Mesenchymal stem cell (in vitro differentiated cells and primary cell): ENCODE data around the gene PLIN5.
A peak's percentile ranks its signal among the peaks of the same experiment; 100 is the strongest.
"Not testable (repeated sequence)": the region's sequence is repeated elsewhere in the genome, so short reads cannot be mapped to it uniquely, and the experiment has no call there.

Source experiments
- DNase-seq: peaks from one replicate; pipeline ENCODE4 v3.0.0-alpha.2; 2013
- H2AFZ ChIP-seq: one replicate; pipeline ENCODE4 v1.6.1; 2013; ENCODE audit warnings: low read depth, mild to moderate bottlenecking, control low read depth, inconsistent platforms, low read length, moderate library complexity
- H2AK5ac ChIP-seq: 2 replicates; pipeline ENCODE4 v1.6.1; 2013; ENCODE audit warnings: low read length, moderate library complexity, mild to moderate bottlenecking, inconsistent platforms; ENCODE audit not compliant: severe bottlenecking
- H2BK120ac ChIP-seq: one replicate; pipeline ENCODE4 v1.6.1; 2013; ENCODE audit warnings: low read depth, mild to moderate bottlenecking, inconsistent platforms, low read length, moderate library complexity
- H2BK12ac ChIP-seq, 2 experiments: one replicate each; pipeline ENCODE4 v1.6.1; 2013; ENCODE audit warnings: inconsistent platforms in 2 of 2, low read length in 2 of 2, mild to moderate bottlenecking in 2 of 2, moderate library complexity in 2 of 2, control low read depth in 1 of 2
- H2BK15ac ChIP-seq: one replicate; pipeline ENCODE4 v1.6.1; 2013; ENCODE audit warnings: mild to moderate bottlenecking, low read depth, inconsistent platforms; ENCODE audit not compliant: poor library complexity, severe bottlenecking
- H2BK5ac ChIP-seq: 2 replicates; pipeline ENCODE4 v1.6.1; 2013; ENCODE audit warnings: low read depth, mild to moderate bottlenecking, low read length, control low read depth, inconsistent platforms; ENCODE audit not compliant: poor library complexity, severe bottlenecking
- H3K14ac ChIP-seq, 2 experiments: one replicate each; pipeline ENCODE4 v1.6.1; 2013; ENCODE audit warnings: inconsistent platforms in 2 of 2, low read length in 2 of 2, control low read depth in 1 of 2, mild to moderate bottlenecking in 1 of 2, moderate library complexity in 1 of 2
- H3K18ac ChIP-seq, 2 experiments: one replicate each; pipeline ENCODE4 v1.6.1; 2013; ENCODE audit warnings: inconsistent platforms in 2 of 2, low read length in 2 of 2, control low read depth in 1 of 2, low read depth in 1 of 2, mild to moderate bottlenecking in 1 of 2
- H3K23ac ChIP-seq, 2 experiments: one replicate each; pipeline ENCODE4 v1.6.1; 2013; ENCODE audit warnings: inconsistent platforms in 2 of 2, low read length in 2 of 2, mild to moderate bottlenecking in 2 of 2, moderate library complexity in 2 of 2, control low read depth in 1 of 2
- H3K27ac ChIP-seq: 2 replicates; pipeline ENCODE4 v1.5.1; 2013; ENCODE audit warnings: mild to moderate bottlenecking, moderate library complexity, low read length, control low read depth, inconsistent platforms; ENCODE audit not compliant: poor library complexity, severe bottlenecking
- H3K27me3 ChIP-seq, 2 experiments: 2 replicates each; pipeline versions ENCODE4 v1.6.1 to v1.7.0; 2013; ENCODE audit warnings: low read length in 2 of 2, mild to moderate bottlenecking in 2 of 2, moderate library complexity in 2 of 2, control low read depth in 1 of 2, inconsistent platforms in 1 of 2; ENCODE audit not compliant: control insufficient read depth in 1 of 2, insufficient read depth in 1 of 2
- H3K36me3 ChIP-seq, 2 experiments: 2 replicates each; pipeline versions ENCODE4 v1.6.1 to v1.7.0; 2013; ENCODE audit warnings: low read length in 2 of 2, control low read depth in 1 of 2, inconsistent platforms in 1 of 2, low read depth in 1 of 2, mild to moderate bottlenecking in 1 of 2; ENCODE audit not compliant: insufficient read depth in 2 of 2, control insufficient read depth in 1 of 2
- H3K4ac ChIP-seq, 2 experiments: one replicate each; pipeline ENCODE4 v1.6.1; 2013; ENCODE audit warnings: inconsistent platforms in 2 of 2, low read length in 2 of 2, mild to moderate bottlenecking in 2 of 2, moderate library complexity in 2 of 2, control low read depth in 1 of 2, low read depth in 1 of 2
- H3K4me1 ChIP-seq: 2 replicates; pipeline ENCODE4 v1.6.1; 2013; ENCODE audit warnings: low read depth, low read length, control low read depth; ENCODE audit not compliant: control insufficient read depth, insufficient read depth
- H3K4me2 ChIP-seq: 2 replicates; pipeline ENCODE4 v1.6.1; 2013; ENCODE audit warnings: low read length, mild to moderate bottlenecking, inconsistent platforms; ENCODE audit not compliant: poor library complexity, severe bottlenecking
- H3K4me3 ChIP-seq, 2 experiments: 2 replicates each; pipeline versions ENCODE4 v1.5.1 to v1.7.0; 2013; ENCODE audit warnings: low read length in 2 of 2, mild to moderate bottlenecking in 2 of 2, control low read depth in 1 of 2, low read depth in 1 of 2; ENCODE audit not compliant: insufficient read depth in 1 of 2
- H3K79me1 ChIP-seq: replicated peaks from 2 replicates; pipeline ENCODE4 v1.6.1; 2013; ENCODE audit warnings: mild to moderate bottlenecking, control low read depth, low read length, inconsistent platforms; ENCODE audit not compliant: poor library complexity, severe bottlenecking
- H3K9ac ChIP-seq: 2 replicates; pipeline ENCODE4 v1.7.0; 2013; ENCODE audit warnings: mild to moderate bottlenecking, low read length, moderate library complexity
- H3K9me3 ChIP-seq: 2 replicates; pipeline ENCODE4 v1.7.0; 2013; ENCODE audit warnings: mild to moderate bottlenecking, low read length; ENCODE audit not compliant: control insufficient read depth
- H4K8ac ChIP-seq: one replicate; pipeline ENCODE4 v1.6.1; 2013; ENCODE audit warnings: inconsistent platforms, mild to moderate bottlenecking, low read length, moderate library complexity
- H4K91ac ChIP-seq: one replicate; pipeline ENCODE4 v1.6.1; 2013; ENCODE audit warnings: mild to moderate bottlenecking, low read length, inconsistent platforms
- WGBS: methylation state at CpG from one replicate; pipeline ENCODE4 v1.1.7; 2013; ENCODE audit warnings: mixed read lengths; 5-methylcytosine and 5-hydroxymethylcytosine counted together

Gene PLIN5

DNA sequence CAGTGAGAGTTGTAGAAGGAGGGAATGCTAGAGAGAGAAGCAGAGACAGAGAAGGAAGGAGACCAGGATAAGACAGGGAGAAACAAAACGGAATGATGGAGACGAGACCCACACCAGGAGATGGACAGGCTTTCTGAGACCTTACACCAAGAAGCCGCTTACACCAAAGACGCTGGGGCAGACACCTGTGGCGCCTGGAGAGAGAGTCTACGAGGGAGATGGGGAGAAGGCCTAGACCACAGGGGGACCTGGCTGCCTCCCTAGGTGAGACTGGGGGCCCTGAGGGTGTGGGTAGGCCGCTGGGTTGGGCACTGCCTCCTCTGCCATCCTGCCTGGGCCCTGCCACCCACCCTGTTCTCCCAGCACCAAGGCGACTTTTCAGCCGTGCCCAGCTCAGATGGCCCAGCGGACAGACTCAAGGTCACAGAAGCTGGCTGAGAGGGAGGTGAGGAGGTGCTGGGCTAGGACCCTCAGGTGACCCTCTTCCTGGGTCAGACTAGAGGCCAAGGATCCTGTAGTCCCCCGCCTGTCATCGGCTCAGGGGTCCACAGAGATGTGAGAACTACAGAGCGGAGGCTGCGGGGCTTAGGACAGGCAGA, 5.0 kb downstream of the PLIN5 start:
- Histone ChIP-seq H3K18ac (no peak overlapping the region), H3K4me2 (no peak overlapping the region), H2BK120ac (no peak overlapping the region), H3K23ac (no peak overlapping the region), H3K9ac (no peak overlapping the region), H2BK5ac (no peak overlapping the region), H3K14ac (no peak overlapping the region), H2BK15ac (no peak overlapping the region), H3K9me3 (no peaks in the 10 kb centered on the region), H3K4me3 (no peak overlapping the region), H4K8ac (no peak overlapping the region), H4K91ac (peak overlapping the region; percentile 22), H3K27me3 (peaks cover 31 to 48% of the 10 kb centered on the region in 2 experiments), H3K4ac (no peak overlapping the region), H3K79me1 (no peaks in the 10 kb centered on the region), H3K4me1 (peaks cover 7% of the 10 kb centered on the region), H2AK5ac (no peak overlapping the region), H3K36me3 (no peaks in the 10 kb centered on the region), H2AFZ (no peak overlapping the region), H3K27ac (no peak overlapping the region), H2BK12ac (no peak overlapping the region)
- 76% methylated on average over 14 of the region's 14 CpGs for WGBS
- no peak for DNase-seq

DNA sequence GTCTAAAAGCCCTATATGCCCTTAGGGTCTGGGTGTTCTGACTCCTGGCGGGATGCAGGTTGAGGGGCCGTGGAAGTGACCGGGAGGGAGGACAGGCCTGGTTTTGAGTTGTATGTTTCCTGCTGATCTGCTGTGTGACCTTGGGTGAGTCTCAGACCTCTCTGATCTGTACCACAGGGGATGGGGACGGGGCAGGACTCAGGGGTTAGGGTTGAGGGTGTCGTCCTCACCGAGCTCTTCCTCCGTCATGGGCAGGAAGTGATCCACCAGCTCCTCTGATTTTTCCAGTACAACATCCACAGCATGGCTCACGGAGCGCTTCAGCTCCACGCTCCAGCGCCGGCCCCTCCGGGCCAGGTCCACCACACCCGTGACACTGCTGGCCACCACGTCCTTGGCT, 6.2 kb downstream of the PLIN5 start:
- H2AFZ ChIP-seq, result no peak overlapping the region
- no peak overlapping the region for H3K4me3 ChIP-seq
- DNase-seq, result no peak
- no peak overlapping the region for H3K23ac ChIP-seq
- H3K9ac ChIP-seq, result no peak overlapping the region
- no peak overlapping the region for H3K4ac ChIP-seq
- no peak overlapping the region for H2AK5ac ChIP-seq
- no peaks in the 10 kb centered on the region for H3K79me1 ChIP-seq
- H3K36me3 ChIP-seq, result no peaks in the 10 kb centered on the region
- H3K9me3 ChIP-seq, result no peaks in the 10 kb centered on the region
- no peak overlapping the region for H3K18ac ChIP-seq
- H3K27ac ChIP-seq, result no peak overlapping the region
- H3K4me2 ChIP-seq, result no peak overlapping the region
- peaks cover 2% of the 10 kb centered on the region for H3K4me1 ChIP-seq
- H2BK12ac ChIP-seq, result no peak overlapping the region
- no peak overlapping the region for H4K91ac ChIP-seq
- H2BK5ac ChIP-seq, result no peak overlapping the region
- no peak overlapping the region for H2BK120ac ChIP-seq
- no peak overlapping the region for H2BK15ac ChIP-seq
- 91% methylated on average over 15 of the region's 15 CpGs for WGBS
- no peak overlapping the region for H3K14ac ChIP-seq
- no peak overlapping the region for H4K8ac ChIP-seq
- peaks cover 20 to 37% of the 10 kb centered on the region in 2 experiments for H3K27me3 ChIP-seq

DNA sequence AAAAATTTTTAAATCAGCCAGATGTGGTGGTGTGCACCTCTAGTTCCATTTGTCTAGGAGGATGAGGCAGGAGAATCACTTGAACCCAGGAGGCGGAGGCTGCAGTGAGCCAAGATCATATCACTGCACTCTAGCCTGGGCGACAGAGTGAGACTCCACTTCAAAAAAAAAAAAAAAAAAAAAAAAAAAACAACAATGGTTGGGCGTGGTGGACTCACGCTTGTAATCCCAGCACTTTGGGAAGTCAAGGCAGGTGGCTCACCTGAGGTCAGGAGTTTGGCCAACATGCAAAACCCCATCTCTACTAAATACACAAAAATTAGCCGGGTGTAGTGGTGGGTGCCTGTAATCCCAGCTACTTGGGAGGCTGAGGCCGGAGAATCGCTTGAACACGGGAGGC, 7.6 kb downstream of the PLIN5 start:
- not testable (repeated sequence) for H3K27ac ChIP-seq, H3K4me2 ChIP-seq, H3K4ac ChIP-seq, H4K91ac ChIP-seq, H2BK15ac ChIP-seq, H3K9ac ChIP-seq, H3K14ac ChIP-seq, H2AK5ac ChIP-seq, H3K4me3 ChIP-seq, H2AFZ ChIP-seq, H2BK12ac ChIP-seq, H2BK120ac ChIP-seq, H3K23ac ChIP-seq, H2BK5ac ChIP-seq, H3K79me1 ChIP-seq, H4K8ac ChIP-seq, H3K4me1 ChIP-seq, H3K36me3 ChIP-seq, DNase-seq, H3K9me3 ChIP-seq, H3K18ac ChIP-seq
- H3K27me3 ChIP-seq, result peaks cover 14 to 27% of the 10 kb centered on the region in 2 experiments
- 97% methylated on average over 8 of the region's 8 CpGs for WGBS

DNA sequence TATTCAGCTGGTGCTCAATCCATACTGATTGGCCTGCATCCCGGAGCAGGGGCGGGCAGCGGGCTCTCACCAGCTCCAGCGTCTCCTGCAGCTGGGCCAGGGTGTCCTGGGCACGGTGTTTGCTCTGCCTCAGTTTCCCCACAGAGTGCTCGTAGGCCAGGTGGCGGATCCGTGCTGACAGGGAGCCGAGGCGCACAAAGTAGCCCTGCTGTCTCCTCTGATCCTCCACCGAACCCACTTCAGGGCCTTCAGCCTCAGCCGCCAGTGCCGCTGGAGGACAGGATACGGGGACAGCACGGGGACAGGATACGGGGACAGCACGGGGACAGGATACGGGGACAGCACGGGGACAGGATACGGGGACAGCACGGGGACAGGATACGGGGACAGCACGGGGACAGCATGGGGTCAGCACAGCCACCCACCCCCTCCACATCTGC, 9.4 kb downstream of the PLIN5 start:
- Histone ChIP-seq H3K4me3 (no peak overlapping the region), H3K9ac (no peak overlapping the region), H3K4ac (no peak overlapping the region), H4K91ac (no peak overlapping the region), H3K79me1 (no peaks in the 10 kb centered on the region), H3K4me2 (no peak overlapping the region), H2BK120ac (no peak overlapping the region), H3K14ac (no peak overlapping the region), H2AFZ (no peak overlapping the region), H2BK12ac (no peak overlapping the region), H2AK5ac (no peak overlapping the region), H3K36me3 (no peaks in the 10 kb centered on the region), H3K27me3 (peaks cover 14 to 17% of the 10 kb centered on the region in 2 experiments), H3K23ac (no peak overlapping the region), H3K18ac (no peak overlapping the region), H3K9me3 (no peaks in the 10 kb centered on the region), H2BK15ac (no peak overlapping the region), H2BK5ac (no peak overlapping the region), H4K8ac (no peak overlapping the region), H3K27ac (no peak overlapping the region), H3K4me1 (peaks cover 10% of the 10 kb centered on the region)
- WGBS, result 86% methylated on average over 19 of the region's 23 CpGs
- no peak for DNase-seq
